Gastroesophageal sphincter (tissue), 3 donors: Measurements from ENCODE around the gene CSTF1.

Source experiments
- POLR2A ChIP-seq, 2 donors: fragments of 450-650 bp; IDR thresholded peaks; one replicate each; pipeline ENCODE4 v1.6.1; 2017; ENCODE audit warnings: antibody characterized with exemption in 2 of 2, mild to moderate bottlenecking in 2 of 2, moderate library complexity in 1 of 2
- POLR2AphosphoS5 ChIP-seq: sonication (generic); formaldehyde crosslinking; IDR thresholded peaks from one replicate; pipeline ENCODE4 v1.6.1; 2017; ENCODE audit warnings: antibody characterized with exemption
- TF ChIP-seq, protein P1 (sequence below), 4 experiments: fragments of 200-600 bp in 2 of 4; fragments of 450-650 bp in 2 of 4; sonication (generic) in 1 of 4; IDR thresholded peaks; one replicate each; pipeline ENCODE4 v1.5.1; 2017 to 2019; ENCODE audit warnings: antibody characterized with exemption in 4 of 4, mild to moderate bottlenecking in 2 of 4, moderate library complexity in 2 of 4

DNA sequence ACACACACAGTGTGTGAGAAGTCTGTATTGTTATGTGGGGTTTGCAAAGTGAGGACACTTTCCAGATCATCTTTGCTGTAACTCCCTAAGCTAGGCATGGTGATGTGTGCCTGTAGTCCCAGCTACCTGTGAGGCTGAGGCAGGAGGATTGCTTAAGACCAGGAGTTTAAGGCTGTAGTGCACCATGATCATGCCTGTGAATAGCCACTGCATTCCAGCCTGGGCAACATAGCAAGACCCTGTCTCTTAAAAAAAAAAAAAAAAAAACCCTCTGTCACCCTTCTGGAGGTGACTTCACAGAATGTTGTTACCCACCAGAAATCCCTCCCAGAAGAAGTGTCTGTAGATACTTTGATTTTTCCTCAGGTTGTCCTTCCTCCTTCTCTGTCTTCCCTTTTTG is 34.5 kb downstream of the CSTF1 start:
- no peak for TF ChIP-seq POLR2AphosphoS5
- no peak for TF ChIP-seq POLR2A (IDR thresholded peaks at IDR 0.05)
- TF ChIP-seq, protein P1, sequence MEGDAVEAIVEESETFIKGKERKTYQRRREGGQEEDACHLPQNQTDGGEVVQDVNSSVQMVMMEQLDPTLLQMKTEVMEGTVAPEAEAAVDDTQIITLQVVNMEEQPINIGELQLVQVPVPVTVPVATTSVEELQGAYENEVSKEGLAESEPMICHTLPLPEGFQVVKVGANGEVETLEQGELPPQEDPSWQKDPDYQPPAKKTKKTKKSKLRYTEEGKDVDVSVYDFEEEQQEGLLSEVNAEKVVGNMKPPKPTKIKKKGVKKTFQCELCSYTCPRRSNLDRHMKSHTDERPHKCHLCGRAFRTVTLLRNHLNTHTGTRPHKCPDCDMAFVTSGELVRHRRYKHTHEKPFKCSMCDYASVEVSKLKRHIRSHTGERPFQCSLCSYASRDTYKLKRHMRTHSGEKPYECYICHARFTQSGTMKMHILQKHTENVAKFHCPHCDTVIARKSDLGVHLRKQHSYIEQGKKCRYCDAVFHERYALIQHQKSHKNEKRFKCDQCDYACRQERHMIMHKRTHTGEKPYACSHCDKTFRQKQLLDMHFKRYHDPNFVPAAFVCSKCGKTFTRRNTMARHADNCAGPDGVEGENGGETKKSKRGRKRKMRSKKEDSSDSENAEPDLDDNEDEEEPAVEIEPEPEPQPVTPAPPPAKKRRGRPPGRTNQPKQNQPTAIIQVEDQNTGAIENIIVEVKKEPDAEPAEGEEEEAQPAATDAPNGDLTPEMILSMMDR (IDR thresholded peaks at IDR 0.05) = no peak
